A549 (cell line): ENCODE data around the gene TNKS2.

ENCODE experiments used
- EP300 ChIP-seq, 2 experiments: fragments of >200 bp; sonication (Bioruptor Twin); formaldehyde crosslinking; IDR thresholded peaks; 2 replicates in 1 of 2; 3 replicates in 1 of 2; pipeline ENCODE4 v1.6.1; 2016 to 2017
- MYC ChIP-seq: IDR thresholded peaks from 2 replicates; pipeline ENCODE4 v1.6.1; 2012; ENCODE audit warnings: mild to moderate bottlenecking, inconsistent platforms, low read length, improper control_type of control experiment, borderline replicate concordance
- RFX5 ChIP-seq: fragments of 450-650 bp; IDR thresholded peaks from 2 replicates; pipeline ENCODE4 v1.7.1; 2014; ENCODE audit warnings: antibody characterized with exemption, mild to moderate bottlenecking, moderate library complexity
- SREBF2 ChIP-seq: fragments of 450-650 bp; IDR thresholded peaks from 2 replicates; pipeline ENCODE4 v1.6.1; 2014; ENCODE audit warnings: mild to moderate bottlenecking, moderate library complexity
- TP53 ChIP-seq: fragments of 250-450 bp; sonication (Bioruptor Pico); IDR thresholded peaks from 2 replicates; pipeline ENCODE4 v1.5.0; 2021; ENCODE audit warnings: mild to moderate bottlenecking, moderate library complexity
- TF ChIP-seq, protein P1 (sequence below): IDR thresholded peaks from 2 replicates; pipeline ENCODE4 v1.6.1; 2012
- TF ChIP-seq, protein P2 (sequence below): fragments of >200 bp; sonication (Bioruptor Twin); formaldehyde crosslinking; IDR thresholded peaks from 3 replicates; pipeline ENCODE4 v1.5.1; 2016
- TF ChIP-seq, protein P3 (sequence below): fragments of 150-350 bp; IDR thresholded peaks from 2 replicates; pipeline ENCODE4 v1.6.1; 2014; ENCODE audit warnings: low read depth, mild to moderate bottlenecking, low read length

DNA sequence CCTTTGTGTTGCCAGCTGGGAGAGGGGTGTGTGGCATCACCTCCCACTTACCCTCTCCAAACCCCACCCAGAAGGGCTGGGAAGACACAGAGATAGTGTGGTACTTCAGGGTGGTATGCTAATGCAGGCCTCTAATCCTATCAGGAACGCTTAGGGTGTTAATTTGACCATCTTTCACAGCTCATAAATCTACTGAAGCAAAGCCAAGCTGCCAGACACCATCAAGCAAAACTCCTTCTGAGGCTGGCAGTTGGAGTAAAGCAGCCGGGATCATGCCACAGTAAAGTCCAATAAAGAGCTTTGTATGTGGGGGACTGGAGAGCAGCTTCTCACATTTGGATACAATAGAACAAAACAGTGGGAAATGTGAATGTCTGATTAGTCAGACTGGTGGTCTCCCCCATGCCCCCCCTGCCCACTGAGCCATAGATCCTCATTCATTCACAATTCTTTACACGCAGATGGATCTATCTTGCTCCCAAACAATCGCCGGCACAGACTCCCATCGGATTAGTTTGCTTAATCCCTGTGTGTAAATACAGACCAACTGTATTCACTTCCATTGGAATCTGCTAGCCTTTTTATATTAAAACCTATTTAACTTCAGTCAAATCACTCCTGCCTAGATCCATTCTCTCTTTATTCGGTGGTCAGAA, 81.4 kb downstream of the TNKS2 start:
- TF ChIP-seq, protein P1, sequence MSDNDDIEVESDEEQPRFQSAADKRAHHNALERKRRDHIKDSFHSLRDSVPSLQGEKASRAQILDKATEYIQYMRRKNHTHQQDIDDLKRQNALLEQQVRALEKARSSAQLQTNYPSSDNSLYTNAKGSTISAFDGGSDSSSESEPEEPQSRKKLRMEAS, result no peak
- TF ChIP-seq EP300 (IDR thresholded peaks at IDR 0.05) (no peak), SREBF2 (no peak), TP53 (CRISPR knock-in tag) (no peak), RFX5 (no peak), MYC (no peak)
- TF ChIP-seq, protein P2, sequence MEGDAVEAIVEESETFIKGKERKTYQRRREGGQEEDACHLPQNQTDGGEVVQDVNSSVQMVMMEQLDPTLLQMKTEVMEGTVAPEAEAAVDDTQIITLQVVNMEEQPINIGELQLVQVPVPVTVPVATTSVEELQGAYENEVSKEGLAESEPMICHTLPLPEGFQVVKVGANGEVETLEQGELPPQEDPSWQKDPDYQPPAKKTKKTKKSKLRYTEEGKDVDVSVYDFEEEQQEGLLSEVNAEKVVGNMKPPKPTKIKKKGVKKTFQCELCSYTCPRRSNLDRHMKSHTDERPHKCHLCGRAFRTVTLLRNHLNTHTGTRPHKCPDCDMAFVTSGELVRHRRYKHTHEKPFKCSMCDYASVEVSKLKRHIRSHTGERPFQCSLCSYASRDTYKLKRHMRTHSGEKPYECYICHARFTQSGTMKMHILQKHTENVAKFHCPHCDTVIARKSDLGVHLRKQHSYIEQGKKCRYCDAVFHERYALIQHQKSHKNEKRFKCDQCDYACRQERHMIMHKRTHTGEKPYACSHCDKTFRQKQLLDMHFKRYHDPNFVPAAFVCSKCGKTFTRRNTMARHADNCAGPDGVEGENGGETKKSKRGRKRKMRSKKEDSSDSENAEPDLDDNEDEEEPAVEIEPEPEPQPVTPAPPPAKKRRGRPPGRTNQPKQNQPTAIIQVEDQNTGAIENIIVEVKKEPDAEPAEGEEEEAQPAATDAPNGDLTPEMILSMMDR, result no peak
- TF ChIP-seq, protein P3, sequence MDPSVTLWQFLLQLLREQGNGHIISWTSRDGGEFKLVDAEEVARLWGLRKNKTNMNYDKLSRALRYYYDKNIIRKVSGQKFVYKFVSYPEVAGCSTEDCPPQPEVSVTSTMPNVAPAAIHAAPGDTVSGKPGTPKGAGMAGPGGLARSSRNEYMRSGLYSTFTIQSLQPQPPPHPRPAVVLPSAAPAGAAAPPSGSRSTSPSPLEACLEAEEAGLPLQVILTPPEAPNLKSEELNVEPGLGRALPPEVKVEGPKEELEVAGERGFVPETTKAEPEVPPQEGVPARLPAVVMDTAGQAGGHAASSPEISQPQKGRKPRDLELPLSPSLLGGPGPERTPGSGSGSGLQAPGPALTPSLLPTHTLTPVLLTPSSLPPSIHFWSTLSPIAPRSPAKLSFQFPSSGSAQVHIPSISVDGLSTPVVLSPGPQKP, result no peak
